Nephron (organoid): Measurements from ENCODE around the gene MCF2L.

ENCODE experiments used
- H3K27ac Mint-ChIP-seq, 3 experiments: 2 replicates each; pipeline ENCODE4 v1.8.0; 2020; ENCODE audit warnings: mixed read lengths in 3 of 3, mild to moderate bottlenecking in 2 of 3, moderate library complexity in 1 of 3
- H3K27me3 Mint-ChIP-seq: 2 replicates; pipeline ENCODE4 v1.8.0; 2021; ENCODE audit warnings: low read depth, mild to moderate bottlenecking, moderate library complexity, mixed read lengths
- H3K36me3 Mint-ChIP-seq: 2 replicates; pipeline ENCODE4 v1.8.0; 2020; ENCODE audit warnings: low read depth, mixed read lengths
- H3K4me1 Mint-ChIP-seq: 2 replicates; pipeline ENCODE4 v1.8.0; 2020; ENCODE audit warnings: mixed read lengths
- H3K4me3 Mint-ChIP-seq, 3 experiments: 2 replicates each; pipeline ENCODE4 v1.8.0; 2020; ENCODE audit warnings: mild to moderate bottlenecking in 3 of 3, mixed read lengths in 3 of 3, moderate library complexity in 2 of 3
- H3K9me3 Mint-ChIP-seq: 2 replicates; pipeline ENCODE4 v1.8.0; 2020; ENCODE audit warnings: mixed read lengths
- CTCF ChIP-seq, 3 experiments: fragments of 200-600 bp; sonication (generic); IDR thresholded peaks; one replicate each; pipeline ENCODE4 v1.5.0; 2021; ENCODE audit warnings: antibody characterized with exemption in 3 of 3; ENCODE audit not compliant: unreplicated experiment in 3 of 3

MCF2L gene

GRCh38 chr13:113018676-113019465 is 49.9 kb downstream of the MCF2L start:
- Mint-ChIP-seq H3K27me3 (peaks cover 10% of the 10 kb centered on the region), H3K36me3 (peaks cover 13% of the 10 kb centered on the region), H3K4me3 (no peak overlapping the region), H3K9me3 (no peaks in the 10 kb centered on the region), H3K4me1 (no peaks in the 10 kb centered on the region), H3K27ac (no peak overlapping the region)
- no peak for TF ChIP-seq CTCF (IDR thresholded peaks at IDR 0.05; ENCODE audit: unreplicated experiment in 3 of 3)

- TF ChIP-seq CTCF (IDR thresholded peaks at IDR 0.05; ENCODE audit: unreplicated experiment in 3 of 3), result no peak
- no peaks in the 10 kb centered on the region for H3K9me3 Mint-ChIP-seq
- H3K36me3 Mint-ChIP-seq, result peaks cover 13% of the 10 kb centered on the region
- H3K4me1 Mint-ChIP-seq, result no peaks in the 10 kb centered on the region
- no peak overlapping the region for H3K27ac Mint-ChIP-seq
- peaks cover 10% of the 10 kb centered on the region for H3K27me3 Mint-ChIP-seq
- no peak overlapping the region for H3K4me3 Mint-ChIP-seq
These were observed 51.5 kb downstream of the MCF2L start for GRCh38 chr13:113020323-113021080.

GRCh38 chr13:113021391-113021790 is 52.4 kb downstream of the MCF2L start:
- H3K4me1 Mint-ChIP-seq, result no peaks in the 10 kb centered on the region
- peaks cover 10% of the 10 kb centered on the region for H3K27me3 Mint-ChIP-seq
- no peak for TF ChIP-seq CTCF (IDR thresholded peaks at IDR 0.05; ENCODE audit: unreplicated experiment in 3 of 3)
- H3K27ac Mint-ChIP-seq, result no peak overlapping the region
- no peak overlapping the region for H3K4me3 Mint-ChIP-seq
- H3K36me3 Mint-ChIP-seq, result peaks cover 13% of the 10 kb centered on the region
- no peaks in the 10 kb centered on the region for H3K9me3 Mint-ChIP-seq

- Mint-ChIP-seq H3K36me3 (peaks cover 13% of the 10 kb centered on the region), H3K9me3 (no peaks in the 10 kb centered on the region), H3K4me3 (no peak overlapping the region), H3K27ac (no peak overlapping the region), H3K4me1 (no peaks in the 10 kb centered on the region), H3K27me3 (peaks cover 10% of the 10 kb centered on the region)
- no peak for TF ChIP-seq CTCF (IDR thresholded peaks at IDR 0.05; ENCODE audit: unreplicated experiment in 3 of 3)
These were observed 52.8 kb downstream of the MCF2L start for GRCh38 chr13:113021811-113022210.

- no peak for TF ChIP-seq CTCF (IDR thresholded peaks at IDR 0.05; ENCODE audit: unreplicated experiment in 3 of 3)
- H3K9me3 Mint-ChIP-seq, result no peaks in the 10 kb centered on the region
- H3K4me1 Mint-ChIP-seq, result peaks cover 4% of the 10 kb centered on the region
- H3K27me3 Mint-ChIP-seq, result peaks cover 10% of the 10 kb centered on the region
- no peak overlapping the region for H3K27ac Mint-ChIP-seq
- peaks cover 10% of the 10 kb centered on the region for H3K36me3 Mint-ChIP-seq
- H3K4me3 Mint-ChIP-seq, result no peak overlapping the region
These were observed 53.4 kb downstream of the MCF2L start for GRCh38 chr13:113022391-113022744.
